Ovary (tissue), 3 donors: ENCODE results near the gene UNC13B.

Source experiments
- CTCF ChIP-seq, 3 donors: fragments of 450-650 bp in 2 of 3; fragments of 200-600 bp in 1 of 3; IDR thresholded peaks; one replicate each; pipeline versions ENCODE4 v1.5.1 to v1.8.0; 2016 to 2022; ENCODE audit warnings: antibody characterized with exemption in 3 of 3, mild to moderate bottlenecking in 1 of 3
- EP300 ChIP-seq: sonication (generic); formaldehyde crosslinking; IDR thresholded peaks from one replicate; pipeline ENCODE4 v1.6.1; 2017; ENCODE audit warnings: antibody characterized with exemption
- POLR2A ChIP-seq: fragments of 450-650 bp; IDR thresholded peaks from one replicate; pipeline ENCODE4 v1.6.1; 2017; ENCODE audit warnings: antibody characterized with exemption, mild to moderate bottlenecking, moderate library complexity
- donor health status: DM: no; HTN: no; CAD: no.

- no peak for TF ChIP-seq CTCF (IDR thresholded peaks at IDR 0.05)
- no peak for TF ChIP-seq POLR2A
- TF ChIP-seq EP300: no peak
Measured at GRCh38 chr9:35349287-35349990, 187.6 kb downstream of the UNC13B start.
